Adrenal gland (tissue), 12 donors: ENCODE results near the gene DBNDD1. TPM values are rescaled to one million over a fixed set of nuclear protein-coding genes. Genes with fewer than 3 reads are reported as not detected.

ENCODE experiments used
- DNase-seq, 7 donors: peaks; one replicate each; pipeline ENCODE4 v3.0.0-alpha.2; 2019 to 2020
- H3K27ac ChIP-seq, 5 donors: fragments of 200-600 bp; sonication (generic) in 4 of 5; 1 replicate in 3 of 5; 2 replicates in 2 of 5; pipeline versions ENCODE4 v1.5.1 to v1.8.0; 2016 to 2020; ENCODE audit warnings: mild to moderate bottlenecking in 1 of 5
- H3K27me3 ChIP-seq: fragments of 200-600 bp; 2 replicates; pipeline ENCODE4 v1.8.0; 2021
- H3K36me3 ChIP-seq, 2 donors: fragments of 200-600 bp; replicated peaks in 1 of 2; 1 replicate in 1 of 2; 2 replicates in 1 of 2; pipeline versions ENCODE4 v1.5.1 to v1.8.0; 2018 to 2022
- H3K4me1 ChIP-seq, 2 donors: fragments of 200-600 bp; replicated peaks in 1 of 2; 1 replicate in 1 of 2; 2 replicates in 1 of 2; pipeline versions ENCODE4 v1.5.1 to v1.8.0; 2018 to 2021
- H3K4me3 ChIP-seq, 4 donors: fragments of 200-600 bp; sonication (generic) in 3 of 4; one replicate each; pipeline ENCODE4 v1.5.1; 2016 to 2018
- H3K9me3 ChIP-seq, 3 donors: fragments of 200-600 bp; sonication (generic) in 1 of 3; replicated peaks in 1 of 3; 1 replicate in 2 of 3; 2 replicates in 1 of 3; pipeline versions ENCODE4 v1.5.1 to v1.8.0; 2016 to 2021
- POLR2A ChIP-seq, 2 donors: fragments of 450-650 bp; IDR thresholded peaks; one replicate each; pipeline ENCODE4 v1.6.1; 2017; ENCODE audit warnings: antibody characterized with exemption in 2 of 2, mild to moderate bottlenecking in 2 of 2, moderate library complexity in 1 of 2
- WGBS, 4 donors: extraction: QIAGEN DNeasy Blood & Tissue Kit in 2 of 4; methylation state at CpG; one replicate each; pipeline versions ENCODE4 v1.1.5 to v1.1.7; 2013 to 2017; 5-methylcytosine and 5-hydroxymethylcytosine counted together
- intact Hi-C, 2 donors: fragments of 100-400 bp; cut with DNase I; formaldehyde crosslinking; loops; one replicate each; pipeline versions ENCODE4 v1.14.1 to v1.15.0; 2022 to 2023
- polyA plus RNA-seq, 3 donors: library from polyadenylated mRNA; stranded (reverse); fragments of 200-250 nt in 2 of 3; fragments of 350-450 nt in 1 of 3; fragmentation: Illumina TruSeq in 1 of 3; extraction: RNeasy Lipid Tissue Mini Kit (QIAGEN cat#74804) in 1 of 3; gene quantifications; one replicate each; pipeline ENCODE4 v1.2.3, GENCODE V29; 2013 to 2014
- total RNA-seq, 9 donors: library from RNA; depleted of rRNA in 4 of 9; stranded (reverse); fragments of >200 nt in 4 of 9; fragments of 120-200 nt in 1 of 9; fragmentation: NEBNext Ultra II Directional in 1 of 9; extraction: Animal tissue kit (Norgen Biotek cat#: 25700) in 1 of 9; gene quantifications; one replicate each; pipeline versions ENCODE4 v1.1.0 to v1.2.4, GENCODE V29; 2013 to 2023
- TF ChIP-seq, protein P1 (sequence below), 6 experiments: fragments of 450-650 bp in 4 of 6; fragments of 200-600 bp in 2 of 6; sonication (generic) in 1 of 6; IDR thresholded peaks; 1 replicate in 5 of 6; 2 replicates in 1 of 6; pipeline versions ENCODE4 v1.5.1 to v1.8.0; 2016 to 2021; ENCODE audit warnings: antibody characterized with exemption in 6 of 6, mild to moderate bottlenecking in 2 of 6, moderate library complexity in 1 of 6
- donor health status: healthy with polysubstance abuse.
- donor health status: Bipolar disorder and iron deficiency.
- donor health status: DM: yes; HTN: yes; CAD: no.
- donor health status: DM: no; HTN: no; CAD: no.
- donor health status: DM: no; HTN: no; CAD: no.
- donor health status: DM: yes; HTN: yes; CAD: no.

The DBNDD1 gene
- total and polyA plus RNA-seq, 12 donors: 1.4 to 24.2 (median 7.0) TPM

DNA sequence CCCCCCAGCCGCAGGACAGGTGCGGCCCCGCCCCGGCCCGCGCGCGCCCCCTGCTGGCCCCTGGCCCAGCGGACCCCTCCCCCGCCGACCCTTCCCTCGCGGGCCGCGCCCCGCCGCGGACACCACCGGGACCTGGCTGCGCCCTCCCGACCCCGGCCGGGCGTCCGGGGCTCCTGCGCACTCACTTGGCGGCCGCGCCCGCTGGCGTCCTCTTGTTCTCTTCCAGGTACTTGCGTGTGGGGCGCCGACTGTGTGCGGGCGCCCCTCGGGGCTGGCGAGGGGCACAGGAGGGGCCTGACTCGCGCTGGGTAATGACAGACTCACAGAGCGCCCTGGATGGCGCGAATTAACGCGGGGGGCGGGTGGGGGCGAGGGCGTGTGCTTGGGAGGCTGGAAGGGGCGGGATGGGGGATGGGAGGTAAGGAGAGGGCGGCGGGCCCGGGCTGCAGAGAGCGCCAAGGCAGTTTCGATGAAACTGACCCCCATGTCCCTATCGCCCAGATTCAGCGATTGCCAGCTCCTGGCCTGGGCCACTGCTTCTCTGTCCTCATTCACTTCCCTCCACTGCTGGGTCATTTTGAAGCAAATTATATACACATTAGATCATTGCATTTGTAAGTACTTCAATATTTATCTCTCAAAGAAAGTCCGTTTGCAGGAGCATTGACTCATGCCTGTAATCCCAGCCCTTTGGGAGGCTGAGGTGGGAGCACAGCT lies 445 bp upstream of the DBNDD1 start:
- Histone ChIP-seq H3K36me3 (no peaks in the 10 kb centered on the region), H3K4me3 (peak overlapping the region in 2 of 4 donors; percentile 67 to 86), H3K27me3 (no peaks in the 10 kb centered on the region), H3K4me1 (peaks cover 8 to 28% of the 10 kb centered on the region in 2 donors), H3K9me3 (no peaks in the 10 kb centered on the region), H3K27ac (peak overlapping the region in 2 of 5 donors; percentile 28 to 69)
- peak in 2 of 7 donors; percentile 36 to 50 for DNase-seq
- WGBS, 4 donors: 0 to 7% (median 3%) methylated on average over 1 to 57 of the region's 57 CpGs
- intact Hi-C loops: no loop called here
- TF ChIP-seq, protein P1, sequence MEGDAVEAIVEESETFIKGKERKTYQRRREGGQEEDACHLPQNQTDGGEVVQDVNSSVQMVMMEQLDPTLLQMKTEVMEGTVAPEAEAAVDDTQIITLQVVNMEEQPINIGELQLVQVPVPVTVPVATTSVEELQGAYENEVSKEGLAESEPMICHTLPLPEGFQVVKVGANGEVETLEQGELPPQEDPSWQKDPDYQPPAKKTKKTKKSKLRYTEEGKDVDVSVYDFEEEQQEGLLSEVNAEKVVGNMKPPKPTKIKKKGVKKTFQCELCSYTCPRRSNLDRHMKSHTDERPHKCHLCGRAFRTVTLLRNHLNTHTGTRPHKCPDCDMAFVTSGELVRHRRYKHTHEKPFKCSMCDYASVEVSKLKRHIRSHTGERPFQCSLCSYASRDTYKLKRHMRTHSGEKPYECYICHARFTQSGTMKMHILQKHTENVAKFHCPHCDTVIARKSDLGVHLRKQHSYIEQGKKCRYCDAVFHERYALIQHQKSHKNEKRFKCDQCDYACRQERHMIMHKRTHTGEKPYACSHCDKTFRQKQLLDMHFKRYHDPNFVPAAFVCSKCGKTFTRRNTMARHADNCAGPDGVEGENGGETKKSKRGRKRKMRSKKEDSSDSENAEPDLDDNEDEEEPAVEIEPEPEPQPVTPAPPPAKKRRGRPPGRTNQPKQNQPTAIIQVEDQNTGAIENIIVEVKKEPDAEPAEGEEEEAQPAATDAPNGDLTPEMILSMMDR (IDR thresholded peaks at IDR 0.05): peak in 1 of 6 experiments; percentile 45
- TF ChIP-seq POLR2A (IDR thresholded peaks at IDR 0.05): no peak

DNA sequence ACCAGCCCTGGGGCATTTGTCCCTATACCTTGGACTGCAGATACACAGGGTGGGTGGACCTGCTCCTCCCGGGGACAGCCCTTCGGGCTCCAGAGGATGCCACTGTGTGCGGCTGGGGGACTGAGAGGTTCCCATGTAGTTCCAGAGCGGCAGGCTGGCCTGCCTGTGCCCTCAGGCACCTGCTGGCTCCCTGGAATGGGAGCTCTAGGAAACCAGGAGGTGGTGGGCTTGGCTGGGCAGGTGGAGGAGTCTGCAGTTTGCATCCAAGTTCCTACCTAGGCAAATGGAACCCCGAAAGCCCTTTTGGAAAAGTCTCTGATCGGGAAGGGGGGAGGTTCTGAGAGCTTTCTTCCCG lies 982 bp downstream of the DBNDD1 start:
- Histone ChIP-seq H3K4me1 (peaks cover 8 to 25% of the 10 kb centered on the region in 2 donors), H3K4me3 (peak overlapping the region in 1 of 4 donors; percentile 86), H3K36me3 (no peaks in the 10 kb centered on the region), H3K27me3 (no peaks in the 10 kb centered on the region), H3K27ac (no peak overlapping the region), H3K9me3 (no peaks in the 10 kb centered on the region)
- WGBS, 4 donors: 0 to 56% (median 36%) methylated on average over 2 to 7 of the region's 7 CpGs
- TF ChIP-seq, protein P1 (IDR thresholded peaks at IDR 0.05): no peak
- TF ChIP-seq POLR2A (IDR thresholded peaks at IDR 0.05): no peak
- no peak for DNase-seq
- intact Hi-C loops: no loop called here

DNA sequence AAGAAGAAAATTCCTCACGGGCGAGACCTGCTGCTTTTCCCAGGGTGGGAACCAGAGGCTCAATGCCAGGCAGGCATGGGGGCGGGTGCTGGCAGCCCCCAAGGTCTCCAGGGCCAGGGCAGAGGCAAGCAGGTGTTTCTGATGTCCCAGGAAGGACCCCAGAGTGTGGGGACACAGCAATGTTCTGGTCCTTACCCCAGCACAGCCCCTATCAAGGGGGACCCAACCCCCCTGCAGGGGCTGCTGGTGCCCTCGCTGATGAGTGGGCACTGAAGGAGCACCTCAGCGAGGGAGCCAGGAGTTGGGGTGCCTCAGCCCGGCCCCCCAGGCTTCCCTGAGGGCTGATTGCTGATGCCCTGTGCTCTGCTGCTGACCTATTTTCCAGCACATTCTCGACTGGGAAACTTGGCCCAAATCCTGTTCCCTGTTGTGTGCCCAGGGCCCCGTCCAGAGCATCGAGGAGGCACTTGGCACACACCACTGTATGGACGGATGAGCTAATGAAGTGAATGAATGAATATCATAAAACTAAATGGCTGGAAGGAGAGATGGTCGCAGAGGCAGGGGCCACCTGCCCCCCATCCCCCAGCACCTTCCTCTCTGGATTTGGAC lies 2.8 kb downstream of the DBNDD1 start:
- intact Hi-C loops: no loop called here
- 64 to 81% (median 67%) methylated on average over 8 to 11 of the region's 11 CpGs for WGBS, 4 donors

More for the DNA sequence above, 2.8 kb downstream of the DBNDD1 start:
- no peaks in the 10 kb centered on the region for H3K27me3 ChIP-seq
- H3K36me3 ChIP-seq: no peaks in the 10 kb centered on the region
- H3K4me1 ChIP-seq: peaks cover 8 to 15% of the 10 kb centered on the region in 2 donors
- H3K9me3 ChIP-seq: no peaks in the 10 kb centered on the region
- H3K4me3 ChIP-seq: no peak overlapping the region
- H3K27ac ChIP-seq: no peak overlapping the region
- no peak for DNase-seq
- TF ChIP-seq POLR2A (IDR thresholded peaks at IDR 0.05): no peak
- TF ChIP-seq, protein P1 (IDR thresholded peaks at IDR 0.05): no peak
